HuH-7.5 (cell line): Measurements from ENCODE around the gene PDIA4.
"Not testable (repeated sequence)": the region's sequence is repeated elsewhere in the genome, so short reads cannot be mapped to it uniquely, and the experiment has no call there.

ENCODE experiments used
- DNase-seq: peaks from one replicate; pipeline ENCODE4 v3.0.0; 2011; ENCODE audit warnings: low spot score

The PDIA4 gene

GRCh38 chr7:149036676-149037075 lies 8.4 kb upstream of the PDIA4 start:
- DNase-seq, result no peak

GRCh38 chr7:149031353-149031910 lies 3.1 kb upstream of the PDIA4 start:
- DNase-seq, result no peak

GRCh38 chr7:149030439-149030838 lies 2.1 kb upstream of the PDIA4 start:
- not testable (repeated sequence) for DNase-seq

DNA sequence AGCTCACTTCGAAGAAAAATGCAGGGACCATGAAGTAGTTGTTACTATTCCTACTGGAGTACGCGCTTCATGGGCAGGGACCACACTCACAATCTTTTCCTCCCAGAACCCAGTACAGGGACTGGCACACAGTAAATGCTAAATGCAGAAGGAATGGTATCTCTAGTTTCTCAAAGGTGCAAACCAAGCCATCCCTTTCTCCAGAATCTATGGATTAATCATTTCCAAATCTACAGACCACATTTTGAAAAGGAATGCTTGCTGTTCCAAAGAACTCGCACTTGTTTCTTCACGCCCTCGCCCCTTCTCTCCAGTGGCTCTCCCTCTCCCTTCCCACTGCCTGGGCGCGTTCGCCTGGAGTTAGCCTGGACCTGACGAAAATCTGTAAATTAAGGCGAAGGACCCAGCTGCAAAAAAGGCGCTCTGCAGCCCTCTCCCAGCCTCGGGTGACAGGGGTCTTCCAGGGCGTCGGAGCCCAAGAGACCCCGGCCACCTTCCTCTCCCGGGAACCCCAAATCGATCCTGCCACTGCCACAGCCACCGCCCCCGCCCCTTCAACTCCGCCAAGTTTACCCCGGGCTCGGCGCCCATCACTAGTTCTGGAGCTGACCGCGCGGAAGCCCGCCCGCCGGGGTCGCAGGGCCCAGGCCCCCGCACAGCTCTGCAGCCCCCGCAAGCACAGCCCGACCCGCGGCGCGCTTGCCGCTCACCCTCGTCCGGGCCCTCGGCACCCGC lies 527 bp downstream of the PDIA4 start:
- no peak for DNase-seq

DNA sequence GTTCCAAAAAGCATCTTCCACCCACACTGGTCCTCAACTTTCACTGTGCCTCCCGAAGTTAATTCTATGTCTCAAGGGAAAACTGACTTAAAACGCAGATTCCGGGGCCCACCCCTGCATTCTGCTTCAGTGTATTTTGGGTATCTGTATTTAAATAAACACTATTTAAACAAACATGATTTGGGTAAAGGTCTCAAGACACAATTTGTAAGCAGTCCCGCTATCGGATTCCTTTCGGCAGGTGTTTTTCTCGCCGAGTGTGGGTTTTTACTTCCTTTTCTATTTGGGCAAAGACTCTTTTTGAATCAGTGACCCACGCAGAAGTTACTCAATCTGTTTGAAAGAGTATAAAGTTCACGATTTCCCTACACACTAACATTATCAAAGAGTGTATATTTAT lies 1.2 kb downstream of the PDIA4 start:
- DNase-seq, result no peak

GRCh38 chr7:149023662-149024061 lies 4.6 kb downstream of the PDIA4 start:
- no peak for DNase-seq

DNA sequence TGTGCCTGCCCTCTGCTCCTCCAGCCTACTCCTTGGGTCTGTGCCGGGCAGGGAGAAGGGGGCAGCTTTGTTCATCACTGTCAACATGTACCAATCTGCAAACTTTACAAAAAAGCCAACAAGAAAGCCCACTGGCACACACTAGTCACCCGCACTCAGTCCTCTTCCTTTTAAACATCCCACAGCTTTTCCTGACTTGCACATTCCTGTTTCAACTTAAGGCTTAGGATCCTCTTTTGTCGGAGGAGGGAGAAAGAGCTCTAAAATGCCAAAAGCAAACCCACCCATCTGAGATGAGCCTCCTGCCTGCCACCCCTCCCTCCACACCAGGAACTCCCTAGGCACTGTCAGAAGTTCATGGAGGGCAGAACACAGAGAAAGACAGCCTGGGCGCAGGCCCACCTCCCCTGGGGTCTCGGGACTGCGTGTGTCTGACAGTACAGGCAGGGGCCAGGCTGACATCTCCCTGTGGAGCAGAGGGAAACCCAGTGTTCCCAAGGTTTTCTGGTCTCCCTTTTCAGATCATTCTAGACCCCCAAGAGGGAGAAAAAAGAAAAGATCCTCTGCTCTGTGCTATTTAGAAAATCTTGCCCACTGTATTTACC lies 5.4 kb downstream of the PDIA4 start:
- no peak for DNase-seq

DNA sequence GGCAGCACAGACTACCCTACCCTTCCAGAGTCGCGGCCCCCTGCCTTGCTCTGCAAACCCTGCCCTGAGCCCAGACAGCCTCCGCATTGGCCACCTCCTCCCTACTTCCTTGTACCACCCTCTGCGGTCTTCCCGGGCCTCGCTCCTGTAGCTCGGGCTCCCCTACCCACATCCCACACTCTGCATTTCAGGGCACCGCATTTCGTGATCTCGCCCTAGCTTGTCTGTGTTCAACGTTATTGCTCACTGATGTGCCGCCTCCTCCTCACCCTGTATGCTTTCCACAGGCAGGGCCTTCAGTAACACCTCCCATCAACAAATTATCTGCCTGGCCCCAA lies 6.6 kb downstream of the PDIA4 start:
- DNase-seq, result no peak

GRCh38 chr7:149020483-149020882 lies 7.8 kb downstream of the PDIA4 start:
- DNase-seq, result no peak

DNA sequence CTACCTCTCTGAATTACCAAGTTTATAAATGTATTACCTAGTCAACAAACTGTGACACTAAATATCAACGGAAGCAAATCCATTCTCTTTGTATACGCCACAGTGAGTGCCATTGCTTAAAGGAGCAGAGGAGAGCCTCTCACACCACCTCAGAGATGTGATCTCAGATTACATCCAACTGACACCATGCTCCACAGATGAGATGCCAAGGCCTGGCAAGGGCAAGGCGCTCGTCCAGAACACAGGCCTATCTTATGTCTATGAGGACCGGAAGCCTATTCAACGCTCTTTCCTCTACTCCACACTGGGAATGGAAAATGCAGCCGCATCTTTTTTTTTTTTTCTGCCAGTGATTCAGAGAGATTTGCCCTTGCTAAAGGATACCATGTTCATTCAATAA lies 11.4 kb downstream of the PDIA4 start:
- DNase-seq, result no peak

GRCh38 chr7:149014309-149014708 lies 14.0 kb downstream of the PDIA4 start:
- DNase-seq, result no peak

DNA sequence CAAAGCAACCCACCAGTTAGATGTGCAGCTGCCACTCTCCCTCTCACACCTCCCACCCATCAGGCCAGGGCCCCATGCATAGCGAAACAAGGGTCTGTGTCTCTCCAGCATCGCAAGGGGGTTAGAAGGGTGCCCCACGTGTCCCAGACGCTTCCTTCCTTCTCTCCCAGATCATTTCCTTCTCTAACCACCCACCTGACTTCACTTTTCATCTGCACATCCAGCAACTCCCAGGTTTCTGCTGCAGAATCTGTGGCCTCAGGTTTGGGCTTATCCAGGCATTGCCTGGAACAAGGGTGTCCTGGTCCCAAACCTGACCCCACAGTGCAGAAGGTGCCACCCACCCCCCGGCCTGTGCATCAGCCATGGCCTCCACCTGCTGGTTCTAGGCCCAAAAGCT lies 14.4 kb downstream of the PDIA4 start:
- no peak for DNase-seq

GRCh38 chr7:149012730-149013129 lies 15.6 kb downstream of the PDIA4 start:
- DNase-seq, result not testable (repeated sequence)

DNA sequence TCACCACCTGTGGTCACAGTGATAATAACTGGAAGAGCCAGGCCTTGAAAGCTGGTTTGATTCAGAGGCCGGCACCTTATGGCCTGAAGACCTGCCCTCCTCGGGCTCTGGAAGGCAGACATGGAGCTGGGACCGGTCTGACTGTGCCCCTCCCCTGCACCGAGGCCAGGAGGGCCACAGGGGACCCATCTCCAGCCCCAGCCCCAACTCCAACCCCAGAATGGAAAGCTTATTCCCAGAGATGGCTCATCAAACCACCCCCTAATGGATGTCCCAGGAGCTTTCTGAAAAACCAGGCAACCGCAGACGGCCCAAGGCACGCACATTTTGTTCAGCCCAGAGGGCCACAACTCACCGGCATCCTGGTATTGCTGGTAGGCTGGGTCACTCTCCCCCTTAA lies 16.8 kb downstream of the PDIA4 start:
- no peak for DNase-seq

GRCh38 chr7:149010451-149010850 lies 17.9 kb downstream of the PDIA4 start:
- DNase-seq, result no peak

- no peak for DNase-seq
These were observed 18.8 kb downstream of the PDIA4 start for GRCh38 chr7:149009527-149009926.

- DNase-seq, result no peak
These were observed 20.7 kb downstream of the PDIA4 start for GRCh38 chr7:149007611-149008010.

DNA sequence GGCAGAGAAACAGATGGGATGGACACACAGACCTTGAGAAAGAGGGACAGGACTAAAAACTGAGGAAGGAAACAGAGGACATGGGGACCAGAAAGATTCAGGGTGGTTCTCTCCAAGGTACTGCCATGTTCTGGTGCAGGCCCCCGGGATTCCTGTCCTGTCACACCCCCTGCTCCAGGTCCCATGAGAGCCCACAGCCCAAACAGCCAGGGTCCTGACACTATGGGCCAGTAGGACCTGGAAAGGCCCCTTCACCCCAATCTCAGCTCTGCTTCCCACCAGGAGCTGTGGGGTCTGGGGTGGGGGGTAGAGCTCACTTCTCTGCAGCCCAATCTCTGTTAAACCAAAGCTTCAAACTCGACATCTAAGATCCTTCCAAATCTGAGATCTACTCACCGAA lies 21.2 kb downstream of the PDIA4 start:
- no peak for DNase-seq

DNA sequence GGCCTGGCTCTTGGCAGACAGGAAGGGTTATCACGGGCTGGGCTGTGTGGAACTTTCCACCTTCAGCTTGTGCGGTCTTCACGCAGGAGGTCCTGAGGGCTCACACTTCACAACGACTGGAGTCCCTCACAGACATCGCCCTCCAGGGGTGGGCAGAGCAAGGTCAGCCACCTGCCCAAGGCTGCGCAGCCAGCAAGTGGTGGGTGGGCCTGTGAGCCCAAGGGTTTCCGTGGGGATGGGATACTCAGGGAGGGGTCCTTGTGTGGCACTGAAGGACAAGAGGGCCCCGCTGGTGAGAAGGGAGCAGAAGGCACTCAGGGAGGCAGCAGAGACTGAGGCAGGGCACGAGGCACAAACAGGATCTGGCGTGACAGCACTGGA lies 22.0 kb downstream of the PDIA4 start:
- no peak for DNase-seq

DNA sequence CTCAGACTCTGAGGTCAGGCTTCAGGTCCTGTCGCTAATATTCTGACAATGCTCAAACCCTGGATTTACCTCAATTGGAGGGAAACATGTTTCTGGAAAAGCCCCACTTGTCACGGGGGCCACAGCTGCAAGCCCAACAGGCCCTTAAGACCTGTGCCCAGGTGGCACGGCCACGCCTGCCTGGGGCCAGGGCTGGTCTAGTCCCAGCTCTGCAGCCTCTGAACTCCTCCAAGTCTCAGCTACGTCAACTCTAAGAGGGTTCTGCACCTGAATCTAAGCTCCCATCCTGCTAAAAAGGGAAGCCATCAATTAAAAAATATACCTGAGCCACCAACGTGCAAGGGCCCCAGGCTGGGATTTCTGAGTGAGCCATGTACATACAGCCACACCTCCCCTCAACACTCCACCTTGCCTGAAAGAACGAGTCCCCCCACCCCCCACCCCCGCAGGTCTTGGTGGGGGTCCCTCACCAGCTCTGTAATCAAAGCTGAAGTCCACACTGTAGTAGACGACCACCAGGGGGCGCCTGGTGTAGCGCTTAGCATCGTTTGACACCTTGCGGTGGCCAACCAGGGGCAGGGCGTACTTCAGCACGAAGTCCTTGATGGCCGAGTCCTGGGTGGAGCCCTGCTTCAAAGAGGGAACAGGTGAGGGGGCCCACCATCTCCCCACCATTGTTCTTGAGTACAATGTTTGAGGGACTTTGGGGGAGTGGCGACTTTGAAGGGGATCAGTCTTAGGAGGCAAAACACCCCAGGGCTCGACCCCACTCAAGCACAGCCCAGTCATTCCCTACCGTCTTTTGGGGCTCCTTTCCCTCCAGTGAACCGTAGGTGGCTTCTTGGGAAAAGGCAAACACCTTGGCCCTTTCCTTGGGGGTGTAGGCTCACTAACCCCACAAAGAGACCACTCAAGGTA lies 22.6 kb downstream of the PDIA4 start:
- DNase-seq, result peak; percentile 46

- no peak for DNase-seq
These were observed 23.6 kb downstream of the PDIA4 start for GRCh38 chr7:149004405-149005370.
